ENCODE measurements around the gene RSAD1. TPM values are rescaled to one million over a fixed set of nuclear protein-coding genes. Genes with fewer than 3 reads are reported as not detected.
A peak's percentile ranks its signal among the peaks of the same experiment; 100 is the strongest.

Gene RSAD1
- total RNA-seq = 10 to 100 TPM; 24.5 to 28.4 TPM

DNA sequence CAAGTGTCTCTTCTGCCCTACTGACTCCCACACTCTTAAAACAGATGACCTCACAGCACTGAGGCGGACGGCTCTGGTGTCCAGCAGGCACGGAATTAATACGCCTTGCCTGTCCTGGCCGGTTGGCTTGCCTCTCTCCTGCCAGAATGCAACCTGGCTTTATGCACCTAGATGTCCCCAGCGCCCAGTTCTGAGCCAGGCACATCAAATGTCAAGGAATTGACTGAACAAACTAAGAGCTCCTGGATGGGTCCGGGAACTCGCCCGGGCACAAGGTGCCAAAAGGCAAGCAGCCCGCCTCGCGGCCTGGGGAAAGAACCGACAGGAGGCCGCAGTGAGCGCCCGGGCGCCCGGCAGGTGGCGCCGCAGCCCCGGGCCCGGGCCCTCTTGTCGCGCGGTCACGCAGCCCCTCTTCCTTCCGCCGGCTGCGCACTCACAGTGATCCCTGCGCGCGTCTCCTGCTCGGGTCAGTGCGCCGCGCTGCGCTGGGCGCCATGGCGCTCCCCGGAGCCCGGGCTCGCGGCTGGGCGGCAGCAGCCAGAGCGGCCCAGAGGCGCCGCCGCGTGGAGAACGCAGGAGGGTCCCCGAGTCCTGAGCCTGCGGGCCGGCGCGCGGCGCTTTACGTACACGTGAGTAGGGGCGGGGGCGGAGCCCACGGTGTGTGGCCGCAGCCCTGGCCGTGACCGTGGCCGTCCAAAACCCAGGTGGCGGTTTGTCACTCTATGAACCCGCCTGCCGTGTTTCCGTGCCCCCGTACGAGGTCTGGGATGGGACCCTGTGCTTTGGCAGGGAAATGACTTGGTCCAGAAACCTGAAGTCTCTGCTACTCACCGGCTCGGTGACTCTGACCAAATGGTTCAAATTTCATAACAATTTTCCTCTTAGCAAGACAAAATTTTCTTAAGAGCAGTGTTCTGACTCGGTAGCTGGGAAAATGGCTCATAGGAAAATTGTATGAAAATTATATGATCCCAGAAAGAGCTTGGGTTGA lies at the start of gene RSAD1:
Gene RSAD1, plus strand, starts transcription at position 470 of the 991 bp plus-strand sequence. Its CDS starts 25 bp downstream, at position 495.
- Mint-ChIP-seq H3K36me3 (ENCODE audit: low read depth) (peaks cover 4% of the 10 kb centered on the region), H3K27me3 (peaks cover 3% of the 10 kb centered on the region), H3K27ac (peak within 1 kb of the TSS; percentile 68), H3K9me3 (no peaks in the 10 kb centered on the region), H3K4me1 (peaks cover 25% of the 10 kb centered on the region), H3K4me3 (peak within 1 kb of the TSS; percentile 82)
- CTCF ChIA-PET = interaction anchor here (0.6 to 2.1 kb wide), 33 partner anchors 9 to 638 kb away, joined by 3 to 24 read pairs (median 4); partner anchors contain the start of genes CACNA1G and LRRC59
- POLR2A ChIA-PET = interaction anchor here (0.7 to 2.4 kb wide), 10 partner anchors 12 to 241 kb away, joined by 3 to 10 read pairs (median 4); partner anchors contain the start of genes ACSF2, LRRC59 and LUC7L3
- peak; percentile 90 for DNase-seq

DNA sequence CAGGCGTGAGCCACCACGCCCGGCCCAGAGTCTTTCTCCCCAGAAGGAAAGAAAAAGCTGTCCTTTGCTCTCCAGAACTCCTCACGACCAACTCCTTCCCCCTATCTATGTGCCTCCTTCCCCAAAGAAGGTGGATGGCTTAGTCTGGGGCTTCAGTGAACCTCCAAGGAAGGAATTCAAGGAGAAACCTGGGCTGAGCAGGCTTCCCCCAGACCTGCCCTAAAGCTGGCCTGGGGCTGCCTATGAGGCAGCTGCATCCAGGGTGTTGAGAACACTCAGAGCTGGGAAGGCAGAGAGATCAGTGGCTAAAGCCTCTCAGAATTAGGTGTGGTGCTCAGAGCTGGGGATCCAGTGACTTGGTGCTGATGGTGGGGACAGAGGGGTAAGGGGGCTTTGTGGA lies 48.9 kb upstream of the RSAD1 start:
- Mint-ChIP-seq H3K4me3 (no peak overlapping the region), H3K27ac (no peak overlapping the region), H3K9me3 (no peaks in the 10 kb centered on the region), H3K27me3 (no peaks in the 10 kb centered on the region), H3K4me1 (peaks cover 27% of the 10 kb centered on the region), H3K36me3 (ENCODE audit: low read depth) (no peaks in the 10 kb centered on the region)
- ChIA-PET POLR2A (interaction anchor here (1.3 to 3.8 kb wide), 2 partner anchors 33 to 56 kb away, joined by 3 to 19 read pairs; partner anchors contain the start of genes EME1, LRRC59 and MRPL27), CTCF (interaction anchor here (1.0 to 1.9 kb wide), 2 partner anchors 33 to 50 kb away, joined by 3 to 8 read pairs; partner anchors contain the start of gene LRRC59)
- DNase-seq = no peak

DNA sequence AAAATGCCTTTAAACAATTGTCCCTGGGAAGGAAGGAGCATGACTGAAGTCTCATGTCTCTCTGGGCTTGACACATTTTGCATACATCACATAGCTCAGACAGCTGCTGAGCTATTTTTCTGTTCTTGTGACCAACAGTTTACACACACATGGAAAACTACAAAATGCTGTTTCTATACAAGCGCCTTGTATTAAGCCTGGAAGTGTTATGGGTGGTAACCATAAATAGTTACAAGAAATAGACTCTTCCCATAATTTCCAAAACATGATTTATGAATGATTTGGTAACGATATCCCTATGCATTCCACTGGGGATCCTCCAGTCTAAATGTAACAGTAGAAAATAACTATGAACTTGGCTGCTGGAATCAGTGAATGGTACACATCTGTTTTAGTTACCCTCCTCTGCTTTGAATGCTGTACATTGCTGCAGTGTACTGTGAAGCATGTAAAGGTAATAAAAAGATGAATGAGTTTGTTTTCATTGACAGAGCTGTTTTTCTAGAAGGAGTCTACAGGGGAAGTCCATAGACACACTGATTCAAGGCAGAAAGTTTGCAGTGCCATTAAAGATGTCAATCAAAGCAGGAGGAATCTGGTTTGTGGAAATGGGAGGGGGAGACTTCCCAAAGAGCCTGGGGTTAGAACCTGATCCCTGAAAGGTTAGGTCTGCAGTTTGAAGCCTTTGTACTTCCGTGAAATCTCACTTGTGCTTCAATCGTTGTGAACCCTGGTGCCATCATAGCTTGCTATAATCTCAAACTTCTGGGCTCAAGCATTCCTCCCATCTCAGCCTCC lies 47.6 kb upstream of the RSAD1 start:
- no peak for DNase-seq
- no peaks in the 10 kb centered on the region for H3K9me3 Mint-ChIP-seq
- H3K36me3 Mint-ChIP-seq (ENCODE audit: low read depth) = no peaks in the 10 kb centered on the region
- H3K4me1 Mint-ChIP-seq = peaks cover 19% of the 10 kb centered on the region
- no peaks in the 10 kb centered on the region for H3K27me3 Mint-ChIP-seq
- no peak overlapping the region for H3K27ac Mint-ChIP-seq
- H3K4me3 Mint-ChIP-seq = no peak overlapping the region
- CTCF ChIA-PET = interaction anchor here (1.0 to 4.0 kb wide), 3 partner anchors 34 to 49 kb away, joined by 3 to 14 read pairs (median 4); partner anchors contain the start of genes LRRC59 and RSAD1
- POLR2A ChIA-PET = interaction anchor here (0.7 to 3.8 kb wide), 2 partner anchors 34 to 85 kb away, joined by 3 to 19 read pairs; partner anchors contain the start of genes LRRC59 and XYLT2

DNA sequence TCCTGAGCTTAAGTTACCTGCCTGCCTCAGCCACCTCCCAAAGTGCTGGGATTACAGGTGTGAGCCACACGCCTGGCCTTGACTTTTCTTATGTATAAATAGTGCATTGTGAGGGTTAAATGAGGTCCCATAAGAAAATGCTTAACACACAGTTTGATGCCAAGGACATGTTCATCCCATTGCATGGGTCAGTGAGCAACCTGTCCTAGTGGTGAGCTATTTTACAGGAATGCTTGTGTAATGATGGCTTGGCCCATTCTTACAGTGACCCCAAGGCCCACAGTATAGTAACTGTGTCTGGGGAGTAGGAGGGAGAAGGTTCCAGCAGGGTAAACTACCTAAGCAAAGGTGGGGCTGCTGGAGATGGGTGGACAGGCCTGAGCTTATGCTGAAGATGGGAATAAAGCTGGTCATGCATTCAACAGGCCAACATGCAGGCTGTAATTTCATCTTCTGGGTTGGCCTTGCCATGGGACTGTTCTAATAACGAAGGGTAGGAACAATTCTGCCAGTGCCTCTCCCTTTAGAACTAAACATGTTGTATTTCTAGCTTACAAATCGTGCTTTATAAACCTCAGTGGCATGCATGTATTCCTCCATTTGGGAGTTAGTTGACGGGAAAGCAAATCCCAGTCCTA lies 46.4 kb upstream of the RSAD1 start:
- Mint-ChIP-seq H3K27me3 (no peaks in the 10 kb centered on the region), H3K4me3 (no peak overlapping the region), H3K27ac (no peak overlapping the region), H3K36me3 (ENCODE audit: low read depth) (no peaks in the 10 kb centered on the region), H3K4me1 (peaks cover 13% of the 10 kb centered on the region), H3K9me3 (no peaks in the 10 kb centered on the region)
- CTCF ChIA-PET = interaction anchor here (0.8 to 4.0 kb wide), 3 partner anchors 35 to 71 kb away, joined by 3 to 14 read pairs (median 4); partner anchors contain the start of genes LRRC59 and RSAD1
- POLR2A ChIA-PET = interaction anchor here (0.8 to 3.8 kb wide), 4 partner anchors 10 to 35 kb away, joined by 3 to 19 read pairs (median 4); partner anchors contain the start of gene LRRC59
- no peak for DNase-seq

DNA sequence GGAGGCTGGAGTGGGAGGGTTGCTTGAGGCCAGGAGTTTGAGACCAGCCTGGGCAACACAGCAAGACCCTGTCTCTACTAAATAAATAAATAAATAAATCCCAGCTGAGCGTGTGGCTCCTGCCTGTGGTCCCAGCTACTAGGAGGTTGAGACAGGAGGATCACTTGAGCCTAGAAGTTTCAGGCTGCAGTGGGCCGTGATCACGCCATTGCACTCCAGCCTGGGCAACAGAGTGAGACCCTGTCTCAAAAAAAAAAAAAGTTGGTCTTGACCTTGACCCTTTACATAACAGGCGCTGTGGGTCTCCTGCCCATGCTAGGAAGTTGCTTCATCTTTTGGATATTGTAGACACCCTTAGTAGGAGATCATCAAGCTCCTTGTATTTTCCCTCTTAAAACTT lies 41.3 kb upstream of the RSAD1 start:
- H3K4me3 Mint-ChIP-seq = no peak overlapping the region
- no peaks in the 10 kb centered on the region for H3K27me3 Mint-ChIP-seq
- DNase-seq = no peak
- H3K36me3 Mint-ChIP-seq (ENCODE audit: low read depth) = no peaks in the 10 kb centered on the region
- CTCF ChIA-PET = interaction anchor here (1.0 to 1.8 kb wide), 3 partner anchors 40 to 75 kb away, joined by 3 to 7 read pairs (median 4); partner anchors contain the start of gene LRRC59
- no peak overlapping the region for H3K27ac Mint-ChIP-seq
- POLR2A ChIA-PET = no interaction called here
- peaks cover 4% of the 10 kb centered on the region for H3K4me1 Mint-ChIP-seq
- H3K9me3 Mint-ChIP-seq = no peaks in the 10 kb centered on the region

DNA sequence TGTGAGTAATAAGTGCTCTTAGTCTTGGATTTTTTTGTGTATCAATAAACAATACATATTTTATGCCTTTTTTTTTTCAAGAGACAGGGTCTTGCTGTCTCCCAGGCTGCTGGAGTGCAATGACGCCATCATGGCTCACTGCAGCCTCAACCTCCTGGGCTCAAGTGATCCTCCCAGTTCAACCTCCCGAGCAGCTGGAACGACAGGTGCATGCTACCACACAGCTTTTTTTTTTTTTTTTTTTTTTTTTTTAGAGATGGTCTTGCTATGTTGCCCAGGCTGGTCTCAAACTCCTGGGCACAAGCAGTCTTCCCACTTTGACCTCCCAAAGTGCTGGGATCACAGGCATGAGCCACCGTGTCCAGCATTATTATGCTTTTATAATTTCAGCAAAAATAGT lies 39.7 kb upstream of the RSAD1 start:
- no peak overlapping the region for H3K27ac Mint-ChIP-seq
- DNase-seq = no peak
- H3K36me3 Mint-ChIP-seq (ENCODE audit: low read depth) = no peaks in the 10 kb centered on the region
- H3K9me3 Mint-ChIP-seq = no peaks in the 10 kb centered on the region
- peaks cover under 1% of the 10 kb centered on the region for H3K4me1 Mint-ChIP-seq
- POLR2A ChIA-PET = no interaction called here
- H3K4me3 Mint-ChIP-seq = no peak overlapping the region
- CTCF ChIA-PET = no interaction called here
- no peaks in the 10 kb centered on the region for H3K27me3 Mint-ChIP-seq

DNA sequence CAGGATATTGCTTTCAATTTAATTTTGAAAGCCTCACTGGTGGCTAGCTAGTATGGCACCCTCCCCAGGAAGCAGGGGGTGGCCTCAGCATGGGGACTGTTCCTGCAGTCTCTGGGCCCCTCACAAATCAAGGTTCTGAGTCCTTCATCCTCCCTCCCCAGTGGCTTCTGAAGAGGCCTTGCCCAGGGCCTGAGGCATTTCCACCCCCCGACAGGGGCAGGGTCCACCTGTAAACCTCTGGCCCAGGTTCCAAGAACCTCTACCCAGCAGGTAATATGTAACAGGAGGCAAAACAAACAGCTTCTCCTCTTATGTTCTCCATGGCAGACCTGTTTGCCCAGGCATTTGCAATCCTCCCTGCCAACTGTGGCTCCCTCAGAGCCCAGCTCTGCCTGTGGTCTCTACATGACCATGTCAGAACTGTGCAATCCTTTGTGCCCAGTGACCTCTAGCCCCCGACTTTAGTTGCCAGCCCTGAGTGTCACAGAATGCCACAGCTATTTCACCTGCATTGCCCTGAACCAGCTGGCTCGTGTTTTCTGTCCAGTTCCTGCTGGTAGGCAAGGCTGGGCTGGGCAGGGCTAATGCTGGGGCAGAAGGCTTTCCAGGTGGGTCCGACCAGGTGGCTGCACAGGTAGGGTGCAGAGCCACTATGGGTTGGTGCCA lies 38.4 kb upstream of the RSAD1 start:
- CTCF ChIA-PET = no interaction called here
- no peaks in the 10 kb centered on the region for H3K4me1 Mint-ChIP-seq
- no peaks in the 10 kb centered on the region for H3K9me3 Mint-ChIP-seq
- H3K27ac Mint-ChIP-seq = no peak overlapping the region
- POLR2A ChIA-PET = no interaction called here
- H3K36me3 Mint-ChIP-seq (ENCODE audit: low read depth) = no peaks in the 10 kb centered on the region
- no peaks in the 10 kb centered on the region for H3K27me3 Mint-ChIP-seq
- DNase-seq = no peak
- H3K4me3 Mint-ChIP-seq = no peak overlapping the region

DNA sequence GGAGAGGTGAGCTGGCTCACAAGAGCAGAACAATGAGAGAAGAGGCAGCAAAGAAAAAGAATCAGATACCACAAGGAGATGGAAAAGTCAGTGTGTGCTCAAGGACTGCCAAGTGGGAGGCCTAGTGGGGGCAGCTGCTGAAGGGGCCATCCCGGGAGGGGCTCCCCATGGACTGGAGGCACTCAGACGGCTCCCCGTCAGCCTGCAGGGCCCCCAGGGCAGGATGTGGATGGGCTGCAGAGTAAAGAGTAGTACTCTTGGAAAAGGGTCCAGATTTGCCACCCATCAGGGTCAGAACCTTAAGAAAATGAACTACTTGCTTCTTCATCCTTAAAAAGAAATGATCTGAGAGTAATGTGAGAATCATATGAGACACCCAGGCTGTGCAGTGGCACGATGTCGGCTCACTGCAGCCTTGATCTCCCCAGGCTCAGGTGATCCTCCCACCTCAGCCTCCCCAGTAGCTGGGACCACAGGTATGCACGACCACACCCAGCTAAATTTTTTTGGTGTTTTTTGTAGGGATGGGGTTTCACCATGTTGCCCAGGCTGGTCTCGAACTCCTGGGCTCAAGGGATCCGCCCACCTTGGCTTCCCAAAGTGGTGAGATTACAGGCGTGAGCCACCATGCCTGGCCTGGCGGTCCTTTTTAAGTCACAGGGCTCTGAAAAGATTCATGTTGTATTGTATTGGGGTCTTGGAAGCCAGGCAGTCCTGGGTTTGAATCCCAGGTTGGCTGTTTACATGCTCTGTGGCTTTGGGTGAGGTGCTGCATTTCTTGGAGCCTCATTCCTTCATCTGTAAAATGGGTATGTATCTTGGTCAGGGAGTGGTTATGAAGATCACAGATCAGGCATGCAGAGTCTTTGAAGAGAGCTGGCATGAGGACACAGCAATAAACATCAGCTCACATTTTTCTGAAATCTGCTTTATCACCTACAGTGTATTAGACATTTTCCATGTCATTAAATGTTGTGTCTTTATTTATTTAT lies 37.5 kb upstream of the RSAD1 start:
- no peaks in the 10 kb centered on the region for H3K4me1 Mint-ChIP-seq
- no peaks in the 10 kb centered on the region for H3K36me3 Mint-ChIP-seq (ENCODE audit: low read depth)
- DNase-seq = no peak
- H3K27ac Mint-ChIP-seq = no peak overlapping the region
- no peaks in the 10 kb centered on the region for H3K9me3 Mint-ChIP-seq
- ChIA-PET POLR2A (interaction anchor here (0.7 to 1.6 kb wide), 3 partner anchors 9 to 64 kb away, joined by 3 to 4 read pairs (median 4); no protein-coding TSS in a partner anchor), CTCF (no interaction called here)
- no peak overlapping the region for H3K4me3 Mint-ChIP-seq
- no peaks in the 10 kb centered on the region for H3K27me3 Mint-ChIP-seq

DNA sequence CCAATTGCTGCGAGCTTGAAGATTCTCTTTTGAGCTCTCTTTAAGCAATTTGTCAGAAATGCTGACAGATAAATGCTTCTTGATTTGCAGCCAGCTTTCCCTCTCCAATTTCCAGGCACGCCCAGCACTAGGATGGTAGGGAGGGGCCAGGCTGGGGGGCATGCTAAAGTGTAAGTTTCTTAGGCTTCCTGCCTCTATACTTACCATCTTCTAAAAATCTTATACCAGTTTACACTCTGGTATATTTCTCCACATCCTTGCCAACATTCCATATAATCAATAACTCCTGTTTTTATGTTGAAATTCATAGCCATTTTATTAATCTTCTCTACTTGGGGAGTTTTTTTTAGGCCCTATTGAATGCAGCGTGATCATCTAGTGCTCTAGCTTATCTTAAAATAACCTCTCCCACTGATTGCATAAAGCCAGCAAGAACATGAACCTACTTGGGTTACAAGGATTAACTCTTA lies 35.1 kb upstream of the RSAD1 start:
- H3K4me1 Mint-ChIP-seq = no peaks in the 10 kb centered on the region
- H3K27me3 Mint-ChIP-seq = no peaks in the 10 kb centered on the region
- no peak for DNase-seq
- H3K4me3 Mint-ChIP-seq = no peak overlapping the region
- ChIA-PET CTCF (interaction anchor here (1.1 to 2.1 kb wide), 3 partner anchors 9 to 81 kb away, joined by 3 to 8 read pairs (median 8); partner anchors contain the start of gene LRRC59), POLR2A (no interaction called here)
- no peaks in the 10 kb centered on the region for H3K36me3 Mint-ChIP-seq (ENCODE audit: low read depth)
- H3K9me3 Mint-ChIP-seq = no peaks in the 10 kb centered on the region
- no peak overlapping the region for H3K27ac Mint-ChIP-seq

DNA sequence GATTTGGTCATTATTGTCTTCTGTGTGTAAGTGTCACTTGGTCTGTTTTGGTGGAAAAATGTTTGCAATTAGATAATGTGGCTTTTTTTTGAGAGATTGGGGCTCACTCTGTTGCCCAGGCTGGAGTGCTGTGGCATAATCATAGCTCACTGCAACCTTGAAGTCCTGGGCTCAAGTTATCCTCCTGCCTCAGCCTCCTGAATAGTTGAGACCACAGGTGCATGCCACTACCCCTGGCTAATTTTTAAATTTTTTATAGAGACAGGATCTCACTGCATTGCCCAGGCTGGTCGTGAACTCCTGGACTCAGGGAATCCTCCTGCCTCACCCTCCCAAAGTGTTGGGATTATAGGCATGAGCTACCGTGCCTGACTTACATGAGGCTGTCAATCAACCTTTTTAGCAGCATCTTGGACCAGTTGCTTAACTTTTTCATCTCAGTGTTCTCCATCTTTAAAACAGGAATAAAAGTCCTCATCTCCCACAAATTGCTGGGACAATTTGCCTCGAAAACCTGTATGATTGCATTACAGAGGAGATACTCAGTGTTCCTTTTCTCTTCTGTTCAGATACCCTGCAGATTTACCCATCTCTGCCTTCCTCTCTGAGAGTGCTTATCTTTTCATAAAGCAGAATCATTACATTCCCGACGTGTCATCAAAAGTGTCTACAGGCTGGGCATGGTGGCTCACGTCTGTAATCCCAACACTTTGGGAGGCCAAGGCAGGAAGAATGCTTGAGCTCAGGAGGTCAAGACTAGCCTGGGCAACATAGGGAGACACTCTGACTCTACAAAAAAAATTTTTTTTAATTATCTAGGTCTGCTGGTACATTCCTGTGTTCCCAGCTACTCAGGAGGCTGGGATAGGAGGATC lies 33.6 kb upstream of the RSAD1 start:
- H3K4me1 Mint-ChIP-seq = no peaks in the 10 kb centered on the region
- DNase-seq = no peak
- H3K4me3 Mint-ChIP-seq = no peak overlapping the region
- peaks cover 2% of the 10 kb centered on the region for H3K36me3 Mint-ChIP-seq (ENCODE audit: low read depth)
- no peaks in the 10 kb centered on the region for H3K9me3 Mint-ChIP-seq
- H3K27ac Mint-ChIP-seq = no peak overlapping the region
- CTCF ChIA-PET = interaction anchor here (0.6 to 2.1 kb wide), 2 partner anchors 48 to 577 kb away, joined by 3 to 8 read pairs; partner anchors contain the start of gene LRRC59
- POLR2A ChIA-PET = no interaction called here
- H3K27me3 Mint-ChIP-seq = no peaks in the 10 kb centered on the region
